Measurements from ENCODE around the gene OPCML.

Gene OPCML

GRCh38 chr11:132639986-132640385 is 892.3 kb downstream of the OPCML start:
- no peak for DNase-seq

DNA sequence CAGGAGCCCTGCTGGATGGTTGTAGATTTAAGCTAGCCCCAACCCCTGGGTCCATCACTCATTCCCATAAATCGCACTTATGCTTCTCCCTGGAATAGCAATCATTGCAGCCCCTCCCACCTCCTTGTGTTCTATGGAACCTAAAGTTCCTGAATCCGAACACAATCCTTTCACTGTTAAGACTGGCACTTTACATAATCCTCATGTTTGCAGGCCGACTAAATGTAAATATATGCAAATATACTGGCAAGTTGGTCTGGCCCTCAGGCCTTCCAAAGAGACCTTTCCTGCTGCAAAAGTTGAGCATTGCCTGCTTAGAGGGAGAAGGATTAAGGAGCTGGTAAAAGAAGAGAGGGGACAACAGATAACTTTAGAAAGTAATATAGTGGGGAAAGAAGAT is 892.9 kb downstream of the OPCML start:
- no peak for DNase-seq

DNA sequence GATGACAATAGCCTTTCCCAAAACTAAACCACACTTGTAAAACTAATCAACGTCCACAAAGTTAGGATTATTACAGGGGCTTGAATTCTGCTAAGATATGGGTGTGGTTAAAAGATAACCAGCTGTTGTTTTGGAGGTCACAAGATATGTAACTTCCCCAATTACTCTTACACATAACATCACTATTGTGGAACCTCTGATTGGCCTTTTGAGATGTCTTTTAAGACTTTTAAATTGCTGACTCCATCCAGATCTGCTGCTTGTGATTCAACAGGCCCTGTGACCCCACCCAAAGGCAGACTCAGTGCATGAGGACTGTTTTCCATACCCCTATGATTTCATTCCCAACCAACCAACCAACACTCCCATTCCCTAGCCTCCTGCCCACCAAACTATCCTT is 893.9 kb downstream of the OPCML start:
- no peak for DNase-seq

GRCh38 chr11:132636523-132636922 is 895.8 kb downstream of the OPCML start:
- DNase-seq, result no peak

DNA sequence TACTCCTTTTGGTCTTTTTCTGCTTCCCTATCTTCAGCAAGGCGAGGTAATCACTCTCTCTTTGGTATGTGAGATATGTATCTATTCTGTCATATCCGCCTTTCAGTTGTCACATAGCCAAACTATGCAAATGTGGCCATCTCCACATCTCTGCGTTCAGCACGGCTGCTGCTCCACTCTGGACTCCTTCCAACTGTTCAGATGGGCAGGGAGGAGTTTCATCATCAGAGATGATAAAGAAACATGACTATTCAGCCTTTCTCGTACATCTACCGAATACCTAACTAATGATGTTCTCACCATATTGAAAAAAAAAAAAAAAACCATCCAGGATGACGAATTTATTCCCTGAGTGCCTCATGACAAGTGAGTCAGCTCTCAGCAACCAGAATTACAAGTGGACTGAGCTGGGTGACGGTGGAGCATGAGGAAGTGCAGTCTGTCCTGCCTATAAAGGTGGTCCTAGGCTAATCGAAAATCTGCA is 899.6 kb downstream of the OPCML start:
- DNase-seq, result no peak

DNA sequence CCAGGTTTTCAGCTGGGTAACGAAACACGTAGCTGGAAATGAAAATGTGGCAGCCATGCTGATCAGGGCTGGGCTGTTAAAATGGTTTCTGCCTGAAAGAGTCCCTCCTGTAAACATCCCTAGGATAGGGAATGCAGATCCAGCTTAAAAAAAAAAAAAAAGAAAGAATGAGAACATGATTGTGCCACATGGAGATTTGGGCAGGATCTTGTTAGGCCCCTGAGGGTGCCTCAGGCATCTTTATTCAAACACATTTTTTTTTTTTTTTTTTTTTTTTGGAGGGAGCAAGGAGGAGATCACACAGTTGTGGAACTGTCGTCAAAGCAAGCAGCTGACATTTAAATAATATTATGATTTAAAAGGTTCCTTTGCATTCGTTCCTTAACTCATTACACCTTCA is 900.3 kb downstream of the OPCML start:
- no peak for DNase-seq

DNA sequence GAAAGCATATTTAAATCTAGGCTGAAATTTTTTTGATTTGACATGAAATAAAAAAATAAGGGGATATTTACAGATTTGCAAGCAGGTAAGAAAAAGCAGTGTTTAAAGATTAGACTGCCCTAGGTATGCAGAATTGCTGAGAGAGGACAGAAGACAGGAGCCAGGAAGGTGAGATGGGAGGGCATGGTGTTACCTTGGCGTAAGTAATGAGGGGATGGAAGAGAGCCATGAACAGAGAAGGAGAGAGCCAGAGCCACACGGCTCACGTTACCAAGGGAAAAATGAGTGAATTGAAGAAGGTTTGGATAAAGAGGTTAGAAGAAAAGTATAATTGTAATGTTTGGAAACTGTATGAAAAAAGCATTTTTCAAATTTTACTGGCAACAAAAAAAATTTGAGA is 904.3 kb downstream of the OPCML start:
- no peak for DNase-seq

- DNase-seq, result no peak
These were observed 905.9 kb downstream of the OPCML start for GRCh38 chr11:132626446-132626845.

DNA sequence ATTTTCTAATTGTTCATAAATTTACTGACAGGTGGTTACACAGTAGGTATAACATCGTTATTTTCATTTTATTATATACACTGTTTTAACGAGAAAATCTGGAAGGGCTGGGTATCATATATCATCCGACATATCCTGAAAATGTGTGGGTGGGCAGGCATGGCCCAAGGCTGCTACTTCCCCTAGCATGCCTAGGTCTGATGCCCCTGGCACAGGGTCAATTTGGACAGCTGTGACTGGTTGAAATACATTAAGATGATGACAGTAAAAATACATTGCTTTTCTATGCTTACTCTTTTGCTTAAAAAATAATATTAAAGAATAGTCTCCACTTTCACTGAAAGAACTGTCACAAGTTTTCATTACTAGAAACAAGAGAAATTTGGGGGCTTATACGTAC is 908.8 kb downstream of the OPCML start:
- DNase-seq, result no peak

DNA sequence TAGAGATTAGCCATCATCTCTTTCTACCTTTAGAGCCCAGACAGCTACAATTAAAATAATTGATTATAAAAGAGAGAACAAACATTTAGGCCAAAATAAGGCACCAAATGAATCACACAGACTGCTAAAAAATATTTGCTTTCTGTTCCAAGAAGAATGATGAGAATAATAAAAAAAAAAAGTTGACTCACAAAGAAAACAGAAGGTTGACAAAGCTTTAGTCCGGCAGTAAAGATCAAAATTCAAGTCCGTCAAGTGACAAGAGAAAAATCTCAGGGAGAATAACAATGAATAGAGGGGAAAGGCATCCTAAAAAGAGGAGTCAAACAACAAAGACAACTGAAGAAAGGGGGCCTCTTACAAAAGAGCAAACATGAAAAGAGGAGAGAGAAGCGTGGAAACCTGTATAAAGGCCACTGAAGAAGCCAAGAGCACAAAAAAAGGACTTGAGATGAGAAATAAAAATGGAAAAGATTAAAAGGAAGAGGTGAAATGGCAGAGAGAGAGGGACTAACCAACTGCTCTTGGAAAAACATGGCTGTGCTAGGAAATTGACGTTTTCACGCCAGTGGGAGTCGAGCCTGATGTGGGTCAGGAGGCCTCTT is 910.2 kb downstream of the OPCML start:
- DNase-seq, result no peak

DNA sequence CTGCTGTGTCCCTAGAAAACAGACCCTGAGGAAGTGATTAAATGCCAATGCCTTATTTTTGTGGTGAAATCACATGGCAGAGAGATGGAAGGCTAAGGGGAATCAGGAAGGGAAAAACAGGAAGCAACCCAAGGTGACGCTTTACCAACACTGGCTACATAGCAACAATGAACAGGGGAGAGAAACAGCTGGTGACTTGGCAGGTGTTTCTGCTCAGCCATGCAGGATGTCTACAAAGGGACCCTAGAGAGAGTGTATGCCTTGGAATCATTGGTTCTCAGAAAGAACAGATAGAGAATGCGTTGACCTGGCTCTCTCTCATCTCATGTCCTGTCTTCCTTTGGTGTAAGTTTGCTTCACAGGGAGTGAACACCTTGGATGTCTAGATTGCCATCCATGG is 911.9 kb downstream of the OPCML start:
- no peak for DNase-seq

- no peak for DNase-seq
These were observed 921.5 kb downstream of the OPCML start for GRCh38 chr11:132610791-132611190.

DNA sequence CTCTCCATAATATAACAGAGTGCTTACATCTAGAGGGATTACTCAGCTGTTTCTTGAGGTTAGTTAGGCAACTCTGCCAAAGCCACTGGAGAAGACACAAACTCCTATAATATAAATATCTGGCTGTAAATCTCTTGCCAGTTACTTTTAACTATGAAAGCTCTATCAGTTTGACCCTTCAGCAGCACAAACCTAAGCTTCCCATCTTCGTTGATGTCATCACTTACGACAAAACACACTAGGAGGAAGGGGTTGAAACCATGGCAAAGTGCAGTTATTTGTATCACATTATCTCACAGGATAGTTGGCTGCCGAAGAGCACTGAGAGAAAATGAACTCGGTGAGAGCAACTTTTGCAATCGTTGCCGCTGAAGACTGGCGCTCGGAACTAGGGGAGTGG is 922.1 kb downstream of the OPCML start:
- DNase-seq, result no peak

DNA sequence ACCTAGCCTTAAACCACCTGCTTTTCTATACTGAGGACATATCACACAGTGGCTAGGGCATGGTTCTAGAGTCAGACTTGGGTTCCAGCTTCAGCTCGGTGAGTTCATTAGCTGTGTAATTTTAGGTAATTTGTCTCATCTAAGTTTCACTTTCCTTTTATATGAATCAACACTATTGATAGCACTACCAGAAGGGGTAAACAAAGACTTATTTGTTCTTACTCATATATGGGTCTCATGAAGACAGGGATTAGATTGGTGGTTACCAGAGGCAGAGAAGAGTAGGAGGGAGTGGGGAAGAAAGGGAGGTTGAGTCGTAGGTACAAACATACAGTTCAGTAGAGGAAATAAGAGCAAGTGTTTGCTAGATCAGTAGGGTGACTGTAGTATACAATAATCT is 924.7 kb downstream of the OPCML start:
- DNase-seq, result no peak

GRCh38 chr11:132605825-132606570 is 926.3 kb downstream of the OPCML start:
- no peak for DNase-seq

- no peak for DNase-seq
These were observed 927.9 kb downstream of the OPCML start for GRCh38 chr11:132604431-132604830.

GRCh38 chr11:132601875-132602274 is 930.4 kb downstream of the OPCML start:
- DNase-seq, result no peak

DNA sequence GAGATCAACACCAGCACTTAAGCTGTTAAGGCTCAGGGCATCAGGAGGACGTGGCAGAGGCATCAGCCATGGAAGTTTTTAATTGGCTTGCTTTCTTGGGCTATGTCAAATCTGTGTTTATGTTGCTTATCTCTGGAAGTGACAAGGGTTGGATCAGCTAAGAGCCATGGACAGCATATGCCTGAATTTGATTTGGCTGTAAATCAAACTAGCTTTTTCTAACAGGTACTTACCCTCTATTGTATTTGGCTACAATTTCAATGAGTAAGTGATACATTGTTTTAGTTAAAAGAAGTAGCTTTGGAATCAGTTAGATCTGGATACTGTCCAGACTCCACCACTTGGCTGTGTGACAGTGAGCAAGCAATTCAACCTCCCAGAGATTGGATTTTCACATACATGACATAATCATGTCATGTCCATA is 936.6 kb downstream of the OPCML start:
- DNase-seq, result no peak

GRCh38 chr11:132595246-132595645 is 937.1 kb downstream of the OPCML start:
- DNase-seq, result no peak

GRCh38 chr11:132590986-132591385 is 941.3 kb downstream of the OPCML start:
- DNase-seq, result no peak

DNA sequence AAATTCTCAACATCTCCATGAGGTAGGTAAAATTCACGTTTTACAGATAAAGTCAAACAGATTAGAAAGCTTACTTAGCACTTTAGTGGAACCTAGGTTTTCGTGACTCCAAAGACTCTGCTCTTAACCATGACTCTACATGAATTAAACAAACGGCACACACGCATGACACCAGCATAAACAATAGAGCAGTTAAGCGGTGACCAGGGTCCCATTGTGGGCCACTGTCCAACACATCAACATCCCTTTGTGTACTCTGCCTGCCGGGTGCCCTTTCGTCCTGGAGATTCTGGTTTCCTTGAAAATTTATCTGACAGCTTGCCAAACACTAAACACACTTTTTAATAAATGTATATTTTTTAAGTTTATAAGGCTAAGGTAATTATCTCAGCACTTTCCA is 941.7 kb downstream of the OPCML start:
- DNase-seq, result no peak

DNA sequence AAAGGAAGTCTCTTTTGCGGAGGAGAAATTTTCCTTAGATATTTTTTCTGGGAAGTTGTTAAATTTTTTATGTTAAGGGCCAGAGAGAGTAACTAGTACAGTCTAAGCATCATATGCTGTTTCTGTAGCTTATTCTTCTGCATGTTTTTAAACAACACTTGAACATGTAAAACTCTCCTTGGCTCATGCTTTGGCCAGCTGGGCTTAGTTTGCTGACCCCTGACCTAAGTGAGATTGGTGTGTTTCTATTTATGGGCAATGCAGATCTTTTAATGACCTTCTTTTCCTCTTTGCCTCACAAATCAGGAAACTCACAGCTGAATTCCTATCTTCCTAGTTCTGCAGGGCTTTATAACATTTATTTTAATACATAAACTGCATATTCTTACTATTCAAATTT is 942.5 kb downstream of the OPCML start:
- DNase-seq, result no peak

DNA sequence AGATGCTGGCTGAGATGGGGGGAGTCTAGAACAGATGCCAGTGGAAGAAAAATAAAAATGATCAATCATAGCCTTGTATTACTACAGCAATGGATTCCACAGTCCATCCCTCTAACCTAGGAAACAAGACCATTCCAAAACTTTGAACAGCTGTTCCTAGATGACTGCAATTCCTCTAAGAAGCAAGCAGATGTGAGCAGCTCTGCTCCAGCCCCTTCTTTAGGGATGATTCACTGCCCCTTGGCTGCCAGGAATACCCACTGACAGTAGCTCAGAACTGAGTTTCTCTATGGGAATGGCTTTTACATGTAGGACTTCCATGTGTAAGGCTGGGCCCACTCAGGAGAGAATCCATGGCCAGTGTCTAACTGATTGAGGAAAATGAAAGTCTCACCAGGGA is 943.9 kb downstream of the OPCML start:
- no peak for DNase-seq

- no peak for DNase-seq
These were observed 944.6 kb downstream of the OPCML start for GRCh38 chr11:132587716-132588115.

- DNase-seq, result no peak
These were observed 945.5 kb downstream of the OPCML start for GRCh38 chr11:132586801-132587200.
